DOHH2 (cell line): ENCODE results near the gene PHACTR1.

Experiments used
- EZH2phosphoT487 ChIP-seq: fragments of 200-600 bp; sonication (generic); IDR thresholded peaks from 2 replicates; pipeline ENCODE4 v1.6.1; 2017; ENCODE audit warnings: borderline replicate concordance, mild to moderate bottlenecking, antibody characterized with exemption, low read length, moderate library complexity, mixed read lengths
- TF ChIP-seq, protein P1 (sequence below): fragments of 200-600 bp; sonication (generic); IDR thresholded peaks from one replicate; pipeline ENCODE4 v1.5.1; 2014; ENCODE audit warnings: antibody characterized with exemption, mild to moderate bottlenecking, low read depth, low read length; ENCODE audit not compliant: poor library complexity, severe bottlenecking

DNA sequence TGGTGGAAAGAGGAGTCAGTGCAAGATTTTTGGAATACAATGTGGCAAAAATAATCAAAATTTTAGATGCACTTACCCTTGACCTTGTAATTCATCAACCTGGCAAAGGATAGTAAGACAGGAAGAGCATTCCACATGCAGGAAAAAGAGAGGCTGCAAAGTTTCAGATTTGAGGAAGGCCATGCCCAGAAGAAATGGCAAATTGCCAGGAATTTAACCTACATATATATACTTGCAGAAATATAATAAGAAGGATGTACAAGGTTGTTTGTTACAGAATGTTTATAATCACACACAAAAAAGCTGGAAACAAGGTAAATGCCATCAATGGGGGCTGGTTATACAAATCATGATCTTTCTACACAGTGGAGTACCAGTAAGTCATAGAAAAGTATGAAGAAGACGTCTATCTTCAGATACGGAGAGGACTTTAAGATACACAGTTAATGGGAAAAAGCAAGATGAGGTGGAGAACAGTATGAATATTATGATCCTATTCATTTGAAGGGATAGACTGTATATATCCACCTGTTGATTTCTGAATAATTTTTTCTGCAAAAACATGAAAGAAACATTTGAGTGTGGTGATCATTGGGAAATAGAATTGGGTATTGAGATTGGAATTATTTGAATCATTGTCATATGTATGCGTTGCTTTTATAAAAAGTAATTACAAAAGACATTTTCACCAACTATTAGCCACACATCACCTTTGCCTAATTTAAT, 358.0 kb downstream of the PHACTR1 start:
- no peak for TF ChIP-seq EZH2phosphoT487
- TF ChIP-seq, protein P1, sequence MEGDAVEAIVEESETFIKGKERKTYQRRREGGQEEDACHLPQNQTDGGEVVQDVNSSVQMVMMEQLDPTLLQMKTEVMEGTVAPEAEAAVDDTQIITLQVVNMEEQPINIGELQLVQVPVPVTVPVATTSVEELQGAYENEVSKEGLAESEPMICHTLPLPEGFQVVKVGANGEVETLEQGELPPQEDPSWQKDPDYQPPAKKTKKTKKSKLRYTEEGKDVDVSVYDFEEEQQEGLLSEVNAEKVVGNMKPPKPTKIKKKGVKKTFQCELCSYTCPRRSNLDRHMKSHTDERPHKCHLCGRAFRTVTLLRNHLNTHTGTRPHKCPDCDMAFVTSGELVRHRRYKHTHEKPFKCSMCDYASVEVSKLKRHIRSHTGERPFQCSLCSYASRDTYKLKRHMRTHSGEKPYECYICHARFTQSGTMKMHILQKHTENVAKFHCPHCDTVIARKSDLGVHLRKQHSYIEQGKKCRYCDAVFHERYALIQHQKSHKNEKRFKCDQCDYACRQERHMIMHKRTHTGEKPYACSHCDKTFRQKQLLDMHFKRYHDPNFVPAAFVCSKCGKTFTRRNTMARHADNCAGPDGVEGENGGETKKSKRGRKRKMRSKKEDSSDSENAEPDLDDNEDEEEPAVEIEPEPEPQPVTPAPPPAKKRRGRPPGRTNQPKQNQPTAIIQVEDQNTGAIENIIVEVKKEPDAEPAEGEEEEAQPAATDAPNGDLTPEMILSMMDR = no peak
